AG04450 (cell line): ENCODE data around the gene ADPRHL1. TPM values are rescaled to one million over a fixed set of nuclear protein-coding genes. Genes with fewer than 3 reads are reported as not detected.
"Not testable (repeated sequence)": the region's sequence is repeated elsewhere in the genome, so short reads cannot be mapped to it uniquely, and the experiment has no call there.

Experiments
- CTCF ChIA-PET: fragments of 300-600, 350-600 bp; formaldehyde crosslinking; extraction: SDS; loops from one replicate; lab custom pipeline; 2022; ENCODE audit warnings: antibody characterized with exemption, inconsistent platforms; lab: Charles Lee
- POLR2A ChIA-PET: fragments of 350-600 bp; formaldehyde crosslinking; extraction: SDS; loops from one replicate; lab custom pipeline; 2021; ENCODE audit warnings: antibody characterized with exemption, inconsistent platforms; lab: Yijun Ruan, JAX
- DNase-seq: peaks from one replicate; pipeline ENCODE4 v3.0.0-alpha.2; 2011; ENCODE audit warnings: low read depth, low spot score
- H3K27ac ChIP-seq: one replicate; pipeline ENCODE4 v1.5.1; 2012; ENCODE audit warnings: low read depth, low read length, control low read depth
- H3K27me3 ChIP-seq: one replicate; pipeline ENCODE4 v1.6.0; 2012; ENCODE audit warnings: low read length; ENCODE audit not compliant: control insufficient read depth, insufficient read depth
- H3K4me3 ChIP-seq: 2 replicates; pipeline ENCODE4 v1.5.1; 2011; ENCODE audit warnings: mild to moderate bottlenecking, low read depth, low read length, control low read depth
- H3K9me3 ChIP-seq: 2 replicates; pipeline ENCODE4 v1.5.1; 2012; ENCODE audit warnings: low read length; ENCODE audit not compliant: control insufficient read depth, insufficient read depth
- CTCF ChIP-seq: IDR thresholded peaks from 2 replicates; pipeline ENCODE4 v1.5.1; 2011; ENCODE audit warnings: low read depth, low read length, control low read depth, inconsistent platforms
- polyA plus RNA-seq: library from polyadenylated mRNA; depleted of rRNA; stranded (reverse); fragments of >200 nt; gene quantifications from 2 replicates; pipeline ENCODE4 v1.2.3, GENCODE V29; 2011

Gene ADPRHL1
- polyA plus RNA-seq, 1 experiment, result 0.35 TPM

- no peak for DNase-seq
- ChIA-PET CTCF (interaction anchor here (1.4 kb wide), 1 partner anchor 356 kb away, joined by 5 read pairs; no protein-coding TSS in a partner anchor), POLR2A (no interaction called here)
Observed at GRCh38 chr13:113390874-113391497, 62.3 kb downstream of the ADPRHL1 start.

GRCh38 chr13:113389586-113389985, 63.7 kb downstream of the ADPRHL1 start:
- H3K9me3 ChIP-seq, DNase-seq, POLR2A ChIA-PET, H3K4me3 ChIP-seq, H3K27ac ChIP-seq, H3K27me3 ChIP-seq: not testable (repeated sequence)
- CTCF ChIA-PET, result interaction anchor here (1.1 kb wide), 1 partner anchor 355 kb away, joined by 3 read pairs; no protein-coding TSS in a partner anchor

More at GRCh38 chr13:113390874-113391497, 62.3 kb downstream of the ADPRHL1 start:
- no peak overlapping the region for H3K27ac ChIP-seq
- no peak overlapping the region for H3K4me3 ChIP-seq
- TF ChIP-seq CTCF, result no peak
- no peaks in the 10 kb centered on the region for H3K27me3 ChIP-seq
- peaks cover 3% of the 10 kb centered on the region; the same call in 1 of the 2 replicates for H3K9me3 ChIP-seq

GRCh38 chr13:113387396-113387795, 65.9 kb downstream of the ADPRHL1 start:
- ChIA-PET POLR2A (no interaction called here), CTCF (interaction anchor here (0.6 to 1.6 kb wide), 4 partner anchors 9 to 113 kb away, joined by 3 to 11 read pairs (median 4); no protein-coding TSS in a partner anchor)
- H3K27ac ChIP-seq, result no peak overlapping the region
- no peak for DNase-seq
- peaks cover 7% of the 10 kb centered on the region for H3K9me3 ChIP-seq
- TF ChIP-seq CTCF, result no peak
- no peak overlapping the region for H3K4me3 ChIP-seq
- H3K27me3 ChIP-seq, result peaks cover 5% of the 10 kb centered on the region

- DNase-seq, result no peak
- POLR2A ChIA-PET, result no interaction called here
- Histone ChIP-seq H3K9me3 (peaks cover 9% of the 10 kb centered on the region), H3K27ac (no peak overlapping the region), H3K27me3 (peaks cover 20% of the 10 kb centered on the region), H3K4me3 (no peak overlapping the region)
- CTCF ChIA-PET, result no interaction called here
- no peak for TF ChIP-seq CTCF
Observed at GRCh38 chr13:113383089-113383488, 70.2 kb downstream of the ADPRHL1 start.

- CTCF ChIA-PET, H3K9me3 ChIP-seq, POLR2A ChIA-PET, DNase-seq, H3K27ac ChIP-seq, H3K4me3 ChIP-seq: not testable (repeated sequence)
- peaks cover 20% of the 10 kb centered on the region for H3K27me3 ChIP-seq
Observed at GRCh38 chr13:113382542-113382941, 70.7 kb downstream of the ADPRHL1 start.

GRCh38 chr13:113378825-113379224, 74.5 kb downstream of the ADPRHL1 start:
- POLR2A ChIA-PET, result no interaction called here
- TF ChIP-seq CTCF, result no peak
- DNase-seq, result no peak

More at GRCh38 chr13:113378825-113379224, 74.5 kb downstream of the ADPRHL1 start:
- peaks cover 24% of the 10 kb centered on the region for H3K27me3 ChIP-seq
- H3K4me3 ChIP-seq, result no peak overlapping the region
- CTCF ChIA-PET, result no interaction called here
- H3K27ac ChIP-seq, result no peak overlapping the region
- H3K9me3 ChIP-seq, result peaks cover 9% of the 10 kb centered on the region
